ENCODE measurements around the gene TCIRG1.
"Not testable (repeated sequence)": the region's sequence is repeated elsewhere in the genome, so short reads cannot be mapped to it uniquely, and the experiment has no call there.

The TCIRG1 gene

GRCh38 chr11:68076371-68077042 lies 37.7 kb downstream of the TCIRG1 start:
- FAIRE-seq (no peak), DNase-seq (ENCODE audit: insufficient read length, low spot score) (no peak)
- TF ChIP-seq POLR2A (IDR thresholded peaks at IDR 0.05; ENCODE audit: low read depth, low read length) = no peak

GRCh38 chr11:68077617-68078582 lies 39.1 kb downstream of the TCIRG1 start:
- FAIRE-seq = no peak
- no peak for TF ChIP-seq POLR2A (IDR thresholded peaks at IDR 0.05; ENCODE audit: low read depth, low read length)
- no peak for DNase-seq (ENCODE audit: insufficient read length, low spot score)

- no peak for TF ChIP-seq POLR2A (IDR thresholded peaks at IDR 0.05; ENCODE audit: low read depth, low read length)
- FAIRE-seq (no peak), DNase-seq (ENCODE audit: insufficient read length, low spot score) (no peak)
Observed at GRCh38 chr11:68080860-68081259, 42.0 kb downstream of the TCIRG1 start.

GRCh38 chr11:68081691-68082090 lies 42.9 kb downstream of the TCIRG1 start:
- TF ChIP-seq POLR2A (IDR thresholded peaks at IDR 0.05; ENCODE audit: low read depth, low read length) = no peak
- no peak for DNase-seq (ENCODE audit: insufficient read length, low spot score)
- no peak for FAIRE-seq

- no peak for FAIRE-seq
Observed at GRCh38 chr11:68082481-68082880, 43.7 kb downstream of the TCIRG1 start.

GRCh38 chr11:68083517-68083916 lies 44.7 kb downstream of the TCIRG1 start:
- no peak for DNase-seq (ENCODE audit: insufficient read length, low spot score)
- TF ChIP-seq POLR2A (IDR thresholded peaks at IDR 0.05; ENCODE audit: low read depth, low read length) = no peak
- FAIRE-seq = no peak

More at GRCh38 chr11:68082481-68082880, 43.7 kb downstream of the TCIRG1 start:
- no peak for DNase-seq (ENCODE audit: insufficient read length, low spot score)
- no peak for TF ChIP-seq POLR2A (IDR thresholded peaks at IDR 0.05; ENCODE audit: low read depth, low read length)

- no peak for TF ChIP-seq POLR2A (IDR thresholded peaks at IDR 0.05; ENCODE audit: low read depth, low read length)
- no peak for DNase-seq (ENCODE audit: insufficient read length, low spot score)
- FAIRE-seq = no peak
Observed at GRCh38 chr11:68089679-68090078, 50.9 kb downstream of the TCIRG1 start.

- FAIRE-seq (no peak), DNase-seq (ENCODE audit: insufficient read length, low spot score) (no peak)
- no peak for TF ChIP-seq POLR2A (IDR thresholded peaks at IDR 0.05; ENCODE audit: low read depth, low read length)
Observed at GRCh38 chr11:68090287-68090686, 51.5 kb downstream of the TCIRG1 start.

- FAIRE-seq (no peak), DNase-seq (ENCODE audit: insufficient read length, low spot score) (no peak)
- TF ChIP-seq POLR2A (IDR thresholded peaks at IDR 0.05; ENCODE audit: low read depth, low read length) = no peak
Observed at GRCh38 chr11:68090706-68091105, 51.9 kb downstream of the TCIRG1 start.

- DNase-seq (ENCODE audit: insufficient read length, low spot score) = no peak
- no peak for TF ChIP-seq POLR2A (IDR thresholded peaks at IDR 0.05; ENCODE audit: low read depth, low read length)
- no peak for FAIRE-seq
Observed at GRCh38 chr11:68092411-68092810, 53.6 kb downstream of the TCIRG1 start.

- DNase-seq (ENCODE audit: insufficient read length, low spot score); FAIRE-seq: not testable (repeated sequence)
Observed at GRCh38 chr11:68092946-68093345, 54.1 kb downstream of the TCIRG1 start.

GRCh38 chr11:68093565-68093964 lies 54.7 kb downstream of the TCIRG1 start:
- TF ChIP-seq POLR2A (IDR thresholded peaks at IDR 0.05; ENCODE audit: low read depth, low read length) = no peak
- FAIRE-seq = no peak
- DNase-seq (ENCODE audit: insufficient read length, low spot score) = no peak

GRCh38 chr11:68096962-68097361 lies 58.1 kb downstream of the TCIRG1 start:
- FAIRE-seq = no peak
- no peak for DNase-seq (ENCODE audit: insufficient read length, low spot score)
- no peak for TF ChIP-seq POLR2A (IDR thresholded peaks at IDR 0.05; ENCODE audit: low read depth, low read length)

GRCh38 chr11:68099057-68099456 lies 60.2 kb downstream of the TCIRG1 start:
- DNase-seq (ENCODE audit: insufficient read length, low spot score) (no peak), FAIRE-seq (no peak)
- TF ChIP-seq POLR2A (IDR thresholded peaks at IDR 0.05; ENCODE audit: low read depth, low read length) = no peak

Data from H54 (cell line).